ENCODE data around the gene IFT57. TPM values are rescaled to one million over a fixed set of nuclear protein-coding genes. Genes with fewer than 3 reads are reported as not detected.
"Not testable (repeated sequence)": the region's sequence is repeated elsewhere in the genome, so short reads cannot be mapped to it uniquely, and the experiment has no call there.

The IFT57 gene, protein sequence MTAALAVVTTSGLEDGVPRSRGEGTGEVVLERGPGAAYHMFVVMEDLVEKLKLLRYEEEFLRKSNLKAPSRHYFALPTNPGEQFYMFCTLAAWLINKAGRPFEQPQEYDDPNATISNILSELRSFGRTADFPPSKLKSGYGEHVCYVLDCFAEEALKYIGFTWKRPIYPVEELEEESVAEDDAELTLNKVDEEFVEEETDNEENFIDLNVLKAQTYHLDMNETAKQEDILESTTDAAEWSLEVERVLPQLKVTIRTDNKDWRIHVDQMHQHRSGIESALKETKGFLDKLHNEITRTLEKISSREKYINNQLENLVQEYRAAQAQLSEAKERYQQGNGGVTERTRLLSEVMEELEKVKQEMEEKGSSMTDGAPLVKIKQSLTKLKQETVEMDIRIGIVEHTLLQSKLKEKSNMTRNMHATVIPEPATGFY
- polyA plus RNA-seq (2014; cell fraction: cytosol; rRNA removed): 23.1 and 30.2 TPM in 2 replicates
- 22.7 and 51.6 TPM in 2 replicates for polyA plus RNA-seq (2014; cell fraction: nucleus; rRNA removed)

DNA sequence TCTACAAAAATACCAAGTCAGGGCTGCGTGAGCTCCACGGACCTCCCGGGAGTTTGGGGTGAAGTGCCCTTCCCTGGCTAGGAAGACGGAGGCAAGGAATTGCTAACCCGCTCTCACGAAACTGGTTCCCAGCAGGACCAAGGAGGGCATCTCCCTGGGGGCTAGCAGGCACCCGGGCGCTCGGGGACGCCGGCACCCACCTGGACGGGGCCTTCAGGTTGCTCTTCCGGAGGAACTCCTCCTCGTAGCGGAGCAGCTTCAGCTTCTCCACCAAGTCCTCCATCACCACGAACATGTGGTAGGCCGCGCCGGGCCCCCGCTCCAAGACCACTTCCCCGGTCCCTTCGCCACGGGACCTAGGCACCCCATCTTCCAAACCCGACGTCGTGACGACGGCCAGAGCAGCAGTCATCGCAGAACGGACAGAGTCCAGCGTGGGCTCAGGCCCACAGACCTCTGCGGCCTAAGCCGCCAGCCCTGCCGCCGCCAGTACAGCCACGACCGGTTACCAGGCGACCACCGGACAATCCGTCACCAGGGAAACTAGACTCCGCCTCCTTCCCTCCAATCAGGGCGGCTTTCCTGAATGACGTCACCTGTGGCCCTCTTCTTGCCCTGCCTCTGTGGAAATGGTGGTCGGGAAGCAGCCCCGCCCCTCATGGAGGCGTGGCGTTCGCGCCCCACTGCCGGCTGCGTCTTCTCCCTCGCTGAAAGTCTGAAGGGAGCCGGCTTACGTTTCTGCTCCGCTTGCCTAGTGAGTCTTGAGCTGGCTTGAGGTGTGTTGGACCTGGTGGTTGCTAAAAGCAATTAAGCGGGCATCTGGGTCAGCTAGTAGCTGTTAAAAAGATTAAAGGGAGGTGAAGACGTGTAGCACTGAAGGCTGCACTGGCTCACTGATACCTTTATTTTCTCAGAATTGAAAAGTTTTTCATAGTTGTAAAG is at the start of gene IFT57:
Gene IFT57 (minus strand): TSS at position 514 of the 942 bp plus-strand sequence. CDS start 102 bp downstream, at position 412.
- peak; percentile 98 for DNase-seq (ENCODE audit: low spot score)

DNA sequence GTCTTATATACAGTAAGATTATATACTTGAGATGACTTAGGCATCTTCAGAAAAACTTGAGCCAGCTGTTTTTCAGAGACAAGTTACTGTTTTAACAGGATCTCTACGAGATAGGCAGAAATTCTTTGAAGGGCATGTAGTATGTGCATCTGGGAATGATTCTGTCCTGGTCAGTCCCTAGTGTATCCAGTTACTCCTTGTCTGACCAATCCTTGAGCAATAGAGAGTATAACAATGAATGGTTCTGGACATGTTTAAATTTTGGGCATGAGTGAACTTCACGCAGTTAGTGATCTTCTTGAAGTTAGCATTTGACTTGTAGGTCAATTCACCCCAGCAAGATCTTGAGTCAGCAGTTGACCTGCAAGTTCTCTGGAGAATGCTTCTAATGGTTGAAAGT is 49.4 kb upstream of the IFT57 start:
- DNase-seq (ENCODE audit: low spot score): no peak

DNA sequence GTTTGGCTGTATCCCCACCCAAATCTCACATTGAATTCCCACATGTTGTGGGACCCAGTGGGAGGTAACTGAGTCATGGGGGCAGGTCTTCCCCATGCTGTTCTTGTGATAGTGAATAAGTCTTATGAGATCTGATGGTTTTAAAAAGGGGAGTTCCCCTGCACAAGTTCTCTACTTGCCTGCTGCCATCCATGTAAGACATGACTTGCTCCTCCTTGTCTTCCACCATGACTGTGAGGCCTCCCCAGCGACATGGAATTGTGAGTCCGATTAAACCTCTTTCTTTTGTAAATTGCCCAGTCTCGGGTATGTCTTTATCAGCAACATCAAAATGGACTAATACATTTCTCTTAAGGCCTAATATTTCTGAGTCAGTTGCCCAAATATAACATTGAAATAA is 46.0 kb upstream of the IFT57 start:
- not testable (repeated sequence) for DNase-seq (ENCODE audit: low spot score)

DNA sequence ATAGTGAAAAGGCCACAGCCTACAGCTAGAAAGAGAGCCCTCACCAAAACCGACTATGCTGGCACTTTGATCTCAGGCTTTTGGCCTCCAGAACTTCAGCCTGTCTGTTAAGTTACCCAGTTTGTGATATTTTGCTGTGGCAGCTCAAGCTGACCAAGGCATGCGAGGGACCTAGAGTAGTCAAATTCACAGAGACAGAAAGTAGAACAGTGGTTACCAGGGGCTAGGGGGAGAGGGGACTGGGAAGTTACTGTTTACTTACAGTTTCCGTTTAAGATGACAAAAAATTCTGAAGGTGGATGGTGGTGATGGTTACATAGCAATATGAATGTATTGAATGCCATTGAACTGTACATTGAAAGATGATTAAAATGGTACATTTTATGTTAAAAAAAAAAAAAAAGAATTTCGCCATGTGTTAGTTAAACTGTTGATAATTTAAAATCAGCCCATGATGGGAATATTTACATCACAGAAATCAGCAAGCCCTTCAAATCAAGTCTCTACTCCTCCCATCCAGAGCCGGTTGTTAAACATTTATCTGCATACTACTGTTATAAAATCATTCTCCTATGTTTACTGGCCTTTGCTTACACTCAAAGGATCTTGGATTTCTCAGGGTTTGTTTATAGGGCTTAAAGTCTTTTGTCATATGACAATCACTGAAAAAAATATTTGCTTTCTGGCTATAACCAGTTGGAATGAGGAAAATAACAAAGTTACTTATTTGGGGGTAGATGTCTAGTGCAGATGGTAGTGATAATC is 42.5 kb upstream of the IFT57 start:
- not testable (repeated sequence) for DNase-seq (ENCODE audit: low spot score)

DNA sequence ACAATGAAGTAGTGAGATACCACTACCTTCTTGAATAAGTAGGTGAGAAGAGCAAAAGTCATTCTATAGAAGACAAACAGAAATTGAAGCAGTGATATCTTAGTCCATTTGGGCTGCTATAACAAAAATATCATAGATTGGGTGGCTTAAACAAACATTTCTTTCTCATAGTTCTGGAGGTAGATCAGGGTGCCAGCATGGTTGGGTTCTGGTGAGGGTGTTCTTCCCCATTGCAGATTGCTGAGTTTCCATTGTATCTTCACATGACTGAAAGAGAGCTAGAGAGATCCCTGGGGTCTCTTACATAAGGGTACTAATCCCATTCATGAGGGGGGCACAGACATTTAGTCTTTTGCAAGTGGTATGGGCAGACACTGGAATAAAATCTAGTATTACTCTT is 32.9 kb upstream of the IFT57 start:
- no peak for DNase-seq (ENCODE audit: low spot score)

DNA sequence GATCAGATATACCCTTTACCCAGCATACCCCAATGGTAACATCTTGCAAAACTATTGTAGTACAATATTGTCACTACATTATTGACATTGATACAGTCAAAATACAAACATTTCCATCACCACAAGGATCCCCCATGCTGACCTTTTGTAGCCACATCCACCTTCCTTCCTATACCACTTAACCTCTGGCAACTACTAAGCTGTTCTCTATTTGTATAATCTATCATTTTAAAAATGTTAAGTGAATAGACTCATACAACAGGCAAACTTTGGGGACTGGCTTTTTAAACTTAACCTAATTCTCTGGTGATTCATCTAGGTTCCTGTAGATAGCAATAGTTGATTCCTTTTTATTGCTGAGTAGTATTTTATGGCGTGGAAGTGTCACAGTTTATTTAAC is 29.6 kb upstream of the IFT57 start:
- no peak for DNase-seq (ENCODE audit: low spot score)

DNA sequence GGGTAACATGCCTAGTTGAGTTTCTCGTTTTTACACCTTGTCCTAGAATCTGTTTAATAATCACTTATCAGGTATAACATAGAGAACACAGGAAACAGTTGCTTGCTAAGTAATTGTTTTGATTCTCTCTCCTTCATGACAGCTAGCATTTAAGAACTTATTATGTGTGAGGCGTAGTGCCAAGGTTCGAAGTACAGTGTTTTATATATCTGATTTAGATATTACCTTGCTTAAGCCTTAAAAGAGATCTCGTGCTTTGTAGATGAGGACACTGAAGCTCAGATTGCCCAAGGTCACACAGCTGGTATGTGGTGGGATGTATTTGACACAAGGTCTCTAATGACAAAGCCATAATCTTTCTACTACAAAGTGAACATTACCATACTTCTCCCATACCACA is 29.0 kb upstream of the IFT57 start:
- no peak for DNase-seq (ENCODE audit: low spot score)

DNA sequence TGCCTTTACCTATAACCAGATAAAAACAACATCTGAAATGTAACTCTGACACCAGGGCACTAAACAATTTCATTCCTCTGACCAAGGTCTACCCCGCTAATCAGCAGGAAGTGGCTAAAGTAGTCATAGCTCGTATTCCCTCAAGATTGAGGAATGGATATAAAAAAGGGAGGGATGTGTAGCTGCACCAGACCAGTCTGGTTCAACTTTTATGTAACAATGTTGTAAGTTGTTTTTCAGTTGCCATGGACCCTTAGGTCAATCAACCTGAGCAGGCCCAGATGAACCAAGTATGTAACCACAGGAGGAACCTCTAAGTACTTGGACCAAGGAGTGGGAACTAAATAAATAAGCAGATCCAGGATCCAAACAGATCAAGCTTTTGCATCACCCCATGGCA is 28.4 kb upstream of the IFT57 start:
- no peak for DNase-seq (ENCODE audit: low spot score)

DNA sequence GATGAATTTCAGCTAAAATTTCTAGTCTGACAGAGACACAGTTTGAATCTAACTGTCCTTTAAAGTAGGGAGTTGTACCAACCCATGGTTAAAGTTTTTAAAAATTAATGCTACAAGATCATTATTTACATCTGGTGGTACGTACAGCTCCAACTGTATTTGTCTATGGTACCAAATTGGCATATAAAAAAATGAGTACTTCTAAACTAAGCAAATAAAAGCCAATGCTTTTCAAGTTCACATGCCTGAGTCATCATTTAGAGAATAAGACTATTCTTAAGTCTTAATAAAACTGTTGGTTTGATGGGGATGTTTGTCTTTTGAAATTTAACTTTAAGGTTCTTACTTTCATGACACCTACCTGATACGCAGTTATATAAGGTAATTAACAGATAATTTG is 21.0 kb upstream of the IFT57 start:
- DNase-seq (ENCODE audit: low spot score): no peak

DNA sequence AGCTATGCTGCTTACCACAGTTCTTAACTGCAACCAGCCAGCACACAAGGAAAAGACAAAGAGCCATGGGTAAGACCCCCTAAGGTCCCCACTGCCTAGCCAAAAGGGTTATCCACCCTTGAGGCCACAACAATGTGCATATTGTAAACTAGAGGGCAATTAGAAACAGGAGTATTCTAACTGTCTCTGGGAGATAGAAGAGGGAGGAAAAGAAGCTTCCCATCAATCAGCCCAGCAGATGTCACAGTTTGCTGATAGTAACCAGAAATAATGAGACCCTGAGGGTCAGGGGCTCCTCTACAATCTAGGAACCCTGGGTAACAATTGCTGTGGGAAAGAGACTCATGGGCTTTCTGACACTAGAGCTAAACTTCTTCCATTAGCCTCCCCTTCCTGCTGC is 20.6 kb upstream of the IFT57 start:
- no peak for DNase-seq (ENCODE audit: low spot score)

DNA sequence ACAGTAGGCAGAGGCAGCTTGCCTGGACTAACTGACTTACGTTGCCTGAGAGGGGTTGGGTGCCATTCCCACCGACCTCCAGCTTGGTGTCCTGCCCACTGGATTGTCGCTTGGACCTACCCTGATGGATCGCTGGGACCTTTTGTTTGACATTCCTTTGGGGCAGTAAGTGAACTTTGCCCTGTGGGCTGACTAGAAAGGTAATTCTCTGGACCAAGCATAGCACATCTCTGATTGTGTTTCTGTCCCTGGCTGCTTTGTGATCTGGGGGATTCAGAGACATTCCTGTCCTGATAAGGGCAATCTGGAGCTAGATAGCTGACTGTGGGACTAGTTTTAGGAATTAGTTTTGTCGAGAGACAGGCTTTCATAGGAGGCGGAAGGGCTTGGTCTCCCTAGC is 19.5 kb upstream of the IFT57 start:
- DNase-seq (ENCODE audit: low spot score): no peak

DNA sequence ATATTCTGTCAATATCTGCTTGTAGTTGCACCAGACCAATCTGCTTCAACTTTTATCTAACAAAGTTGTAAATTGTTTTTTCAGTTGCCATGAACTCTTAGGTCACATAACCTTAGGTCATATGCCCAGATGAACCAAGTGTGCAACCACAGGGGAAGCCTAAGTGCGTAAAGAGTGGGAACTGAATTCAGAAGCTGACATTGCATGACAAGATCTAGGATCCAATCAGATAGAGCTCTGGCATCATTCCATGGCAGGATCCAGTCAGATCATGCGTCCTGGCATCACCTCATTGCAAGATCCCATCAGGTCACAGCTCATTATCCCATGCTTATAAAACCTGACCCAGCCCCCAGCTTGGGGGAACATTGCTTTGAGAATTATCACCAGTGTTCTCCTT is 18.9 kb upstream of the IFT57 start:
- DNase-seq (ENCODE audit: low spot score): no peak

DNA sequence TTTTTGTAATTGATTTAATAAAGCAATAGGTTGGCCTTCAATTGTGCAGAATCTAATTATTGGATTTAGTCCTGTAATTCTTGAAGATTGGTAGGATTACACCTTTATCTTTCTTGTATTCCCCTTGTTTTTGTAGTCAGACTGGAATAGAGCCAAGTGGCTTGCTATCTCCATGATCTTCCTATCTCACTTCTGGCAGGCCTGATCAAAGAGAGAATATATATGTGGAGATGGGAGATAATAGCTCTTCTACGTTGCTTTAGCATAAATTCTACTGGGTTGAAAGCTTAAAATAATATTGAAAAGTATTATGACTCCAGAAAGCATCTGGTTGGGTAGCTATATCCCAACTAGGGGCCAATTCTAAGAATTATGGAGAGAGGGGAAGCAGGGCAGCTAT is 16.9 kb upstream of the IFT57 start:
- DNase-seq (ENCODE audit: low spot score): peak; percentile 38

DNA sequence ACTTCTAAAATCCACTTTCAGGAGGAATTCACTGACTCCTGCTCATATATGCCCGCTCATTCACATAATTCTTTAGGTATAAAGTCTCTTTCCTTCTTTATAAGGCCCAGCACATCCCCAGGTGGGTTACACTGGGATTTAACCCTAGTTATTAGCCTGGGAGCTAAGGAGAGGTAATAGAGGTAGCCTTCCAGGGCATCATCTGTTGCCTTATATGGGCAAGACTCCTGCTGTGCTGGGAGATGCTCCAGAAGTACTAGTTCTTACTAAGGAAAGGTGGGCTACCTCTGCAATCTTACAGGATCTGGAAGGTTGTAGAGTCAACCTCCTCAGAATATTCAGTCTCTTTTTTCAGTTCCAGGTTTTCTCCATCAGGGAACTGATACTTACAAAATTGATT is 13.1 kb upstream of the IFT57 start:
- DNase-seq (ENCODE audit: low spot score): no peak

DNA sequence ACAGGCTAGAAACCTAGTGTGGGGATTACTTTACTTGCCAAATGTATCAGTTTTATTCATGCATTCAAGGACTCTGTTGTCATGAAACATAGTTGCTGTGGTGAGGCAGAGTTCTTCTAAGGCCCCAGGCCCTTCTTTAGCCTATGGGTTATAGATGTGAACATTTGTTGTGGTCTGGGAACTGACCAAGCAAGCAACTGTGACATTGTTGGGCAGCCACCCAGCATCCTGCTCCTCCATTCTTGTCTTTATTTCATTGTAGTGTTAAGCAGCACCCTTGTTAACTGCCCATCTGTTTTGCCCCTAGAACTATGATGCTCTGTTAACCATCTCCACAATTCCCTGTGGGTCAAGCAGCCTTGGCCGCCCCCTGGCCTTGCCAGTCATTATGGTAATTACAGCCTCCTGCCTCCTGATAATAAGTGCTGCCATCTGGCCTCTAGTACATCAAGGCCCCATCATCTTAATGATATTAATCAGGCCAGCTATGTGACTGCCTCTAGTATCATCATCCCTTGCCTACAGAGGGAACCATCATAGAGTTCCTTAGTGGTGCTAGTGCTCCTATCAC is 12.2 kb upstream of the IFT57 start:
- DNase-seq (ENCODE audit: low spot score): peak; percentile 56

DNA sequence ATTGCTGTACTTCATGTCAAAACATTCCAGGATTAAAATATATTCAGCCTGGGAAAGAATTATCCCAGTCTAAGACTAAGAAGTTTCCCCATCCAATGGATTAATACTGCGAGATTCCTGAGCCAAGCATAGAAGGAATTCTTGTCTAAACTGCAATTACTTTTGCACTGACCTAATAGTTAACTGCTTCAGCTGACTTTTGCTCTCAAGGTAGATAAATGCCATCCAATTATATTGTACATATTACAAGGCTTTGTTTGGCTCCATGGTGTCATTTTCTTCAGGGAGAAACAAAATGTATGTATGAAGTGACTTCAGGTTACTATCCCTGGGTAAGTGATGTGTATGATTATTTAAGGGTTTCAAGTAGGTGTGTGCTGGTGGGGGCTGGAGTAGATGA is 6.1 kb upstream of the IFT57 start:
- DNase-seq (ENCODE audit: low spot score): no peak

DNA sequence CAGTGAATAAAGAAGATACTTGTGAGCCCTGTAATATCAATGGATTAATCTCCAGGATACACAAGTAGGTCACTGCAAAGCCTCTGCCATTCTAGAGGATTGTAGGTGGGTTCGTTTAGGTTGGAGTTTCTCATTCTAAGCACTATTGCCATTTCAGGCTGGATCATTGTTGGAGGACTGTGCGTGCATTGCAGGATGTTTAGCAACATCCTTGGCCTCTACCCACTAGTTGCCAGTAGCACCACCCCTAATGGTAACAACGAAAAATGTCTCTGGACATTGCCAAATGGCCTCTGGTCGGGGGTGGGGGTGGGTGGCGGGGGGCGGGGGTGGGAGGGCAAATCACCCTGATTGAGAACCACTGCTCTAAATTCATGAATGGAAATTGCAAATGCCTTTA is 4.9 kb upstream of the IFT57 start:
- DNase-seq (ENCODE audit: low spot score): no peak

DNA sequence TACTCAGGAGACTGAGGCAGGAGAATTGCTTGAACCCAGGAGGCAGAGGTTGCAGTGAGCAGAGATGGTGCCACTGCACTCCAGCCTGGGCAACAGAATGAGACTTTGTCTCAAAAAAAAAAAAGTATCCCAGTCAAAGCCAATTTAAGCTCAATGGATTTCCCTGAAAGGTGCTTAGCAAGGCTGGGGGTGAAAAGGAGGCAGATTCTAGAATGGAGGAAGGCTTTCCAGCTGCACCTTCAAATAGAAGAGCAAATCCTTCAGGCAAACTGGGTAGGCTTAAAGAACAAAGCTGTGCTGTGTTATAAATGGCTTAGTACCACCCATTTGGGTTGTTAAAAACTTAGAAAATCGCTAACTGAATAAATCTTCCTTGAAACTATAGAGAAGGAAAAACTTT is 3.0 kb upstream of the IFT57 start:
- DNase-seq (ENCODE audit: low spot score): no peak

DNA sequence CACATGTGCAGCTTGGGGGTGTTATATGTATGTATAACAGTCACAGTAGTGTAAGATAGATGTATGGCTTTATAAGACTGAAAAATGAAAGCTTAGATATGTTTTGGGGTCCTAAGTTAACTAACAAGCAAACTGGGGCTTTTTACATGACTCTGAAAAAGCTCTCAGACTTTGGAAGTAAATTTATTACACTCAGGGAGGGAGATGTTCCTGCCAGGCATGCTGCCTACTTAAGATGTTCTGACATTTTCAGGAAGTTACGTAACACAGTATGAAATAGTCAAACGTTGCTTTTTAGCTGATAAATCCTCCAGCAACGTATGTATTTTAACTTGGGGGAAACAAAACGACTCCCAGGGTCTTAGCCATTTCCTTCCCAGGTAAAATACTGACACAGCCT is 1.7 kb upstream of the IFT57 start:
- DNase-seq (ENCODE audit: low spot score): no peak

DNA sequence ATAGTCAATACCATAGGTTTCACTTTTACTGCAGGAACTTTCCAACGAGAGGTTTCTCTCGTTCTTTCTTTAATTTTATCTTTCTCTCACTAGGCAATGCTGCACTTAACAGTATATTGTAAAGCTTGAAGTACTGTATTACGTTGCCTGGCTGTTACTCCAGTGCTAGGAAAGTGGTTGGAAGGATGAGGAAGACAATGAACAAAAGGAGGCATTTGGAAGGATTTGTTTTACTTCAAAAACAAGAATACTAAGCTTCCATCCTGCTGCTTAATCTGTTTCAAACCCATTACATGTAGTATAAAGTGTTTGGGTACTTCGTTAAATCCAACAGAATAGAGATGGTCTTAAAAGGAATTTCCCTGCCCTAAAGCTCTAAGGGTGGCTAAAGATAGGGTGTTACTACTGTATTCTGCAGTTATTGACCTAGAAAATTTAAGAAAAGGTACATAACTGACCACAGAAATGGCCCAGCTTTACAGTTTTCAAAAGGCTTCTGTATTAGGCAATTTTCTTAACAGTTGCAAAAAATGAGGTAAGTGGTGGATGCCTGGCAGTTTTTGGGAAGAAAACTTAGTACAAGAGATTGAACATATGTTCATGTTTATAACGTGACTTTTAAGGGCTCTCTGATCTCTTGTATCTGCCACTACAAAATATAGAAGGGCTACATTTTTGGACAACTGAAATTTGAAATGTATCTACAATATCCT is 785 bp upstream of the IFT57 start:
- no peak for DNase-seq (ENCODE audit: low spot score)

DNA sequence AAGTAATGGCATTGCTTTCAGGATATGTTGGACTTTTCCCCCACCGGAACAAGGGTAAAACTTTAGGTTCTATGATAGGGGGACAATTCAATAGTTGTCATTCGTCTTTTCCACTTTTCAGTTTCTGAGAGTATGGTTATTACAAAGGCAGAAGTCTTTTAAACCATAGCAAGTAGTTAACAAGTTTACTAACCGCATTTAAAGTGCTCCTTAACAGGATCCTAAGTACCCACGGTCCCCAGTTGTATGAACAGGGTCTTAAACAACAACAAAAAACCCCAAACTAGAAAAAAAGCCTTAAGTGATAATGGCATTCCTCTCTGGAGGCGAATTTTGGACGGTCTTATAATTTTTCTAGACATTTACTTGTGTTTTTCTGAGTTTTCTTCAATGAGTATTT is 831 bp downstream of the IFT57 start:
- no peak for DNase-seq (ENCODE audit: low spot score)
